ENCODE results near the gene PRRX2.

DNA sequence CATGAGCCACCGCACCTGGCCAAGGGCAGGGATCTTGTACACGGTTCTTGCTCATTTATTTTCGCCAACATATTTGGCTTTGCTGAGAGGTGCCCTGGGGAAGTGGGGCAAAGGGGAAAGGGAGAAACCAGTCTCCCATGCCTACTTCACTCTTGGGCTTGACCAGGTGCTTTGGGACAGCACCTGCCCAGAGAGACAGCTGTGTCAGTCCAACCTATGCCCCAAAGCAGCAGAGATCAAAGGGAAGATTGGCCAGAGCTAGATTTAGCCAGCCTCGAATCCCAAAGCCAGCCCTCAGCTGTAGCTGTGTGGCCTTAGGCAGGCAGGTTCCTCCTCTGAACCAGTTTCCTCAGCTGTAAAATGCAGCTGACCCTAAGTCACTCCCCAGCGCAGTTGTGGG, 89.7 kb downstream of the PRRX2 start:
- TF ChIP-seq SUZ12 (IDR thresholded peaks at IDR 0.05) (no peak), FOXA1 (IDR thresholded peaks at IDR 0.05) (no peak), ZNF384 (IDR thresholded peaks at IDR 0.05) (no peak), FOXM1 (IDR thresholded peaks at IDR 0.05; ENCODE audit: borderline replicate concordance) (no peak), HDGF (IDR thresholded peaks at IDR 0.05; ENCODE audit: borderline replicate concordance) (no peak), SP1 (IDR thresholded peaks at IDR 0.05) (no peak), ELF4 (IDR thresholded peaks at IDR 0.05) (no peak), NFRKB (IDR thresholded peaks at IDR 0.05) (no peak), L3MBTL2 (conservative IDR thresholded peaks at IDR 0.05) (no peak), TARDBP (IDR thresholded peaks at IDR 0.05) (no peak), CTBP1 (IDR thresholded peaks at IDR 0.05; ENCODE audit: borderline replicate concordance) (no peak), LEF1 (IDR thresholded peaks at IDR 0.05; ENCODE audit: borderline replicate concordance) (no peak)
- TF ChIP-seq, protein P1, sequence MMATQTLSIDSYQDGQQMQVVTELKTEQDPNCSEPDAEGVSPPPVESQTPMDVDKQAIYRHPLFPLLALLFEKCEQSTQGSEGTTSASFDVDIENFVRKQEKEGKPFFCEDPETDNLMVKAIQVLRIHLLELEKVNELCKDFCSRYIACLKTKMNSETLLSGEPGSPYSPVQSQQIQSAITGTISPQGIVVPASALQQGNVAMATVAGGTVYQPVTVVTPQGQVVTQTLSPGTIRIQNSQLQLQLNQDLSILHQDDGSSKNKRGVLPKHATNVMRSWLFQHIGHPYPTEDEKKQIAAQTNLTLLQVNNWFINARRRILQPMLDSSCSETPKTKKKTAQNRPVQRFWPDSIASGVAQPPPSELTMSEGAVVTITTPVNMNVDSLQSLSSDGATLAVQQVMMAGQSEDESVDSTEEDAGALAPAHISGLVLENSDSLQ (IDR thresholded peaks at IDR 0.05): no peak
